Neural cell (in vitro differentiated cells): ENCODE data around the gene ZFP90. TPM values are rescaled to one million over a fixed set of nuclear protein-coding genes. Genes with fewer than 3 reads are reported as not detected.

Experiments
- H2AFZ ChIP-seq: fragments of 200-600, 300-800 bp; sonication (generic), shearing (Covaris generic); 2 replicates; pipeline ENCODE4 v1.6.0; 2014; ENCODE audit warnings: low read depth, mild to moderate bottlenecking, antibody characterized with exemption, low read length, moderate library complexity
- H3F3A ChIP-seq: fragments of 200-600 bp; shearing (Covaris generic); 2 replicates; pipeline ENCODE4 v1.6.1; 2016; ENCODE audit warnings: mild to moderate bottlenecking, moderate library complexity, mixed read lengths, antibody characterized with exemption, low read length; ENCODE audit not compliant: insufficient read depth, poor library complexity, severe bottlenecking
- H3K27ac ChIP-seq: fragments of 200-600, 300-800 bp; sonication (generic), shearing (Covaris generic); 2 replicates; pipeline ENCODE4 v1.5.1; 2014; ENCODE audit warnings: mild to moderate bottlenecking, low read length, moderate library complexity
- H3K27me3 ChIP-seq: fragments of 300-800, 200-600 bp; sonication (generic), shearing (Covaris generic); 2 replicates; pipeline ENCODE4 v1.6.0; 2014; ENCODE audit warnings: mild to moderate bottlenecking, low read depth, low read length, moderate library complexity; ENCODE audit not compliant: insufficient read depth
- H3K36me3 ChIP-seq: fragments of 300-800, 200-600 bp; sonication (generic), shearing (Covaris generic); 2 replicates; pipeline ENCODE4 v1.5.1; 2014; ENCODE audit warnings: mild to moderate bottlenecking, antibody characterized with exemption, low read length, moderate library complexity; ENCODE audit not compliant: insufficient read depth
- H3K4me2 ChIP-seq: fragments of 300-800, 200-600 bp; sonication (generic), shearing (Covaris generic); 2 replicates; pipeline ENCODE4 v1.6.0; 2014; ENCODE audit warnings: mild to moderate bottlenecking, low read length
- H3K4me3 ChIP-seq: fragments of 300-800, 200-600 bp; sonication (generic), shearing (Covaris generic); 2 replicates; pipeline ENCODE4 v1.5.1; 2014; ENCODE audit warnings: mild to moderate bottlenecking, low read length, moderate library complexity
- H3K79me2 ChIP-seq: fragments of 200-600 bp; shearing (Covaris generic); replicated peaks from 2 replicates; pipeline ENCODE4 v1.6.0; 2014; ENCODE audit warnings: mild to moderate bottlenecking, low read length, moderate library complexity; ENCODE audit not compliant: insufficient read depth
- H3K9ac ChIP-seq: fragments of 300-800, 200-600 bp; sonication (generic), shearing (Covaris generic); 2 replicates; pipeline ENCODE4 v1.6.1; 2016; ENCODE audit warnings: mild to moderate bottlenecking, low read length, mixed read lengths
- H3K9me2 ChIP-seq: fragments of 200-600 bp; shearing (Covaris generic); 2 replicates; pipeline ENCODE4 v1.6.1; 2016; ENCODE audit warnings: mild to moderate bottlenecking, low read length, mixed read lengths; ENCODE audit not compliant: insufficient read depth
- H3K9me3 ChIP-seq: fragments of 200-600, 300-800 bp; sonication (generic), shearing (Covaris generic); 2 replicates; pipeline ENCODE4 v1.6.1; 2016; ENCODE audit warnings: mild to moderate bottlenecking, mixed run types, low read length, moderate library complexity, mixed read lengths
- H4K20me1 ChIP-seq: fragments of 200-600 bp; shearing (Covaris generic); 2 replicates; pipeline ENCODE4 v1.6.1; 2016; ENCODE audit warnings: mild to moderate bottlenecking, mixed run types; ENCODE audit not compliant: insufficient read depth
- EP300 ChIP-seq: fragments of 450-650 bp; conservative IDR thresholded peaks from 2 replicates; pipeline ENCODE4 v1.6.1; 2014; ENCODE audit warnings: antibody characterized with exemption, mild to moderate bottlenecking, moderate library complexity; ENCODE audit not compliant: poor library complexity, severe bottlenecking
- EZH2 ChIP-seq: fragments of 200-600, 300-800 bp; shearing (Covaris generic), sonication (generic); IDR thresholded peaks from 2 replicates; pipeline ENCODE4 v1.6.1; 2014; ENCODE audit warnings: antibody characterized with exemption, low read length, borderline replicate concordance, mild to moderate bottlenecking; ENCODE audit not compliant: insufficient read depth, poor library complexity, severe bottlenecking
- MXI1 ChIP-seq: fragments of 450-650 bp; conservative IDR thresholded peaks from 2 replicates; pipeline ENCODE4 v1.6.1; 2014; ENCODE audit warnings: antibody characterized with exemption, mild to moderate bottlenecking; ENCODE audit not compliant: poor library complexity, severe bottlenecking
- POLR2AphosphoS5 ChIP-seq: IDR thresholded peaks from 2 replicates; pipeline ENCODE4 v1.6.1; 2012
- RAD21 ChIP-seq: fragments of 450-650 bp; conservative IDR thresholded peaks from 2 replicates; pipeline ENCODE4 v1.6.1; 2014; ENCODE audit warnings: antibody characterized with exemption, mild to moderate bottlenecking, moderate library complexity
- SMC3 ChIP-seq: fragments of 450-650 bp; conservative IDR thresholded peaks from 2 replicates; pipeline ENCODE4 v1.6.1; 2014; ENCODE audit warnings: antibody characterized with exemption, mild to moderate bottlenecking, moderate library complexity; ENCODE audit not compliant: poor library complexity
- TAF1 ChIP-seq: IDR thresholded peaks from 2 replicates; pipeline ENCODE4 v1.6.1; 2012; ENCODE audit warnings: low read depth
- polyA plus RNA-seq: library from polyadenylated mRNA; depleted of rRNA; stranded (reverse); fragments of >200 nt; gene quantifications from 2 replicates; pipeline ENCODE4 v1.2.3, GENCODE V29; 2014
- TF ChIP-seq, protein P1 (sequence below): fragments of 450-650 bp; IDR thresholded peaks from 2 replicates; pipeline ENCODE4 v1.5.1; 2014; ENCODE audit warnings: antibody characterized with exemption, mild to moderate bottlenecking, moderate library complexity; ENCODE audit not compliant: poor library complexity, severe bottlenecking
- TF ChIP-seq, protein P2 (sequence below): IDR thresholded peaks from 2 replicates; pipeline ENCODE4 v1.6.1; 2012; ENCODE audit warnings: borderline replicate concordance

ZFP90 gene
- polyA plus RNA-seq, 1 donor from 2014 or later: 73.6 TPM

DNA sequence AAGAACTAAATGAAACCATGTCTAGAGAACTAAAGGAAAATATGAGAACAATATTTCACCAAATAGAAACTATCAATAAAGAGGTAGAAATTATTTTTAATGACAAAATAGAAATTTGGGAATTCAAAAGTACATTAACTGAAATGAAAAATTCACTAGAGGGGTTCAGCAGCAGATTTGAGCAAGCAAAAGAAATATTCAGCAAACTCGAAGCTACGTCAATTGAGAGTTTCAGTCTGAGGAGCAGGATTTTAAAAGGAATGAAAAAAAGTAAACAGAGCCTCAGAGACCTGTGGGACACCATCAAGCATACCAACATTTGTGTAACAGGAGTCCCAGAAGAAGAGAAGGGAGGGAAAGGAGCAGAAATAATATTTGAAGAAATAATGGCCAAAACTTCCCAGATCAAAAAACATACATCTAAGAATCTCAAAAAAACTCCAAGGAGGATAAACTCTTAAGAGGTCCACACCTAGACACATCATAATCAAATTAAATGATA lies 38.3 kb downstream of the ZFP90 start:
- H3K36me3 ChIP-seq: peaks cover 20% of the 10 kb centered on the region
- H3K27ac ChIP-seq: no peak overlapping the region
- H2AFZ ChIP-seq: no peak overlapping the region
- H3K4me3 ChIP-seq: no peak overlapping the region
- no peaks in the 10 kb centered on the region for H3K79me2 ChIP-seq
- no peaks in the 10 kb centered on the region for H3K9me2 ChIP-seq
- no peak overlapping the region for H3K9ac ChIP-seq
- H3F3A ChIP-seq: no peaks in the 10 kb centered on the region
- H4K20me1 ChIP-seq: no peaks in the 10 kb centered on the region
- H3K27me3 ChIP-seq: no peaks in the 10 kb centered on the region
- H3K9me3 ChIP-seq: peaks cover 26% of the 10 kb centered on the region
- TF ChIP-seq, protein P1, sequence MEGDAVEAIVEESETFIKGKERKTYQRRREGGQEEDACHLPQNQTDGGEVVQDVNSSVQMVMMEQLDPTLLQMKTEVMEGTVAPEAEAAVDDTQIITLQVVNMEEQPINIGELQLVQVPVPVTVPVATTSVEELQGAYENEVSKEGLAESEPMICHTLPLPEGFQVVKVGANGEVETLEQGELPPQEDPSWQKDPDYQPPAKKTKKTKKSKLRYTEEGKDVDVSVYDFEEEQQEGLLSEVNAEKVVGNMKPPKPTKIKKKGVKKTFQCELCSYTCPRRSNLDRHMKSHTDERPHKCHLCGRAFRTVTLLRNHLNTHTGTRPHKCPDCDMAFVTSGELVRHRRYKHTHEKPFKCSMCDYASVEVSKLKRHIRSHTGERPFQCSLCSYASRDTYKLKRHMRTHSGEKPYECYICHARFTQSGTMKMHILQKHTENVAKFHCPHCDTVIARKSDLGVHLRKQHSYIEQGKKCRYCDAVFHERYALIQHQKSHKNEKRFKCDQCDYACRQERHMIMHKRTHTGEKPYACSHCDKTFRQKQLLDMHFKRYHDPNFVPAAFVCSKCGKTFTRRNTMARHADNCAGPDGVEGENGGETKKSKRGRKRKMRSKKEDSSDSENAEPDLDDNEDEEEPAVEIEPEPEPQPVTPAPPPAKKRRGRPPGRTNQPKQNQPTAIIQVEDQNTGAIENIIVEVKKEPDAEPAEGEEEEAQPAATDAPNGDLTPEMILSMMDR: no peak
- TF ChIP-seq EP300 (no peak), RAD21 (no peak), POLR2AphosphoS5 (no peak), EZH2 (no peak), MXI1 (no peak), TAF1 (no peak), SMC3 (no peak)
- TF ChIP-seq, protein P2, sequence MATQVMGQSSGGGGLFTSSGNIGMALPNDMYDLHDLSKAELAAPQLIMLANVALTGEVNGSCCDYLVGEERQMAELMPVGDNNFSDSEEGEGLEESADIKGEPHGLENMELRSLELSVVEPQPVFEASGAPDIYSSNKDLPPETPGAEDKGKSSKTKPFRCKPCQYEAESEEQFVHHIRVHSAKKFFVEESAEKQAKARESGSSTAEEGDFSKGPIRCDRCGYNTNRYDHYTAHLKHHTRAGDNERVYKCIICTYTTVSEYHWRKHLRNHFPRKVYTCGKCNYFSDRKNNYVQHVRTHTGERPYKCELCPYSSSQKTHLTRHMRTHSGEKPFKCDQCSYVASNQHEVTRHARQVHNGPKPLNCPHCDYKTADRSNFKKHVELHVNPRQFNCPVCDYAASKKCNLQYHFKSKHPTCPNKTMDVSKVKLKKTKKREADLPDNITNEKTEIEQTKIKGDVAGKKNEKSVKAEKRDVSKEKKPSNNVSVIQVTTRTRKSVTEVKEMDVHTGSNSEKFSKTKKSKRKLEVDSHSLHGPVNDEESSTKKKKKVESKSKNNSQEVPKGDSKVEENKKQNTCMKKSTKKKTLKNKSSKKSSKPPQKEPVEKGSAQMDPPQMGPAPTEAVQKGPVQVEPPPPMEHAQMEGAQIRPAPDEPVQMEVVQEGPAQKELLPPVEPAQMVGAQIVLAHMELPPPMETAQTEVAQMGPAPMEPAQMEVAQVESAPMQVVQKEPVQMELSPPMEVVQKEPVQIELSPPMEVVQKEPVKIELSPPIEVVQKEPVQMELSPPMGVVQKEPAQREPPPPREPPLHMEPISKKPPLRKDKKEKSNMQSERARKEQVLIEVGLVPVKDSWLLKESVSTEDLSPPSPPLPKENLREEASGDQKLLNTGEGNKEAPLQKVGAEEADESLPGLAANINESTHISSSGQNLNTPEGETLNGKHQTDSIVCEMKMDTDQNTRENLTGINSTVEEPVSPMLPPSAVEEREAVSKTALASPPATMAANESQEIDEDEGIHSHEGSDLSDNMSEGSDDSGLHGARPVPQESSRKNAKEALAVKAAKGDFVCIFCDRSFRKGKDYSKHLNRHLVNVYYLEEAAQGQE: no peak
- no peak overlapping the region for H3K4me2 ChIP-seq

DNA sequence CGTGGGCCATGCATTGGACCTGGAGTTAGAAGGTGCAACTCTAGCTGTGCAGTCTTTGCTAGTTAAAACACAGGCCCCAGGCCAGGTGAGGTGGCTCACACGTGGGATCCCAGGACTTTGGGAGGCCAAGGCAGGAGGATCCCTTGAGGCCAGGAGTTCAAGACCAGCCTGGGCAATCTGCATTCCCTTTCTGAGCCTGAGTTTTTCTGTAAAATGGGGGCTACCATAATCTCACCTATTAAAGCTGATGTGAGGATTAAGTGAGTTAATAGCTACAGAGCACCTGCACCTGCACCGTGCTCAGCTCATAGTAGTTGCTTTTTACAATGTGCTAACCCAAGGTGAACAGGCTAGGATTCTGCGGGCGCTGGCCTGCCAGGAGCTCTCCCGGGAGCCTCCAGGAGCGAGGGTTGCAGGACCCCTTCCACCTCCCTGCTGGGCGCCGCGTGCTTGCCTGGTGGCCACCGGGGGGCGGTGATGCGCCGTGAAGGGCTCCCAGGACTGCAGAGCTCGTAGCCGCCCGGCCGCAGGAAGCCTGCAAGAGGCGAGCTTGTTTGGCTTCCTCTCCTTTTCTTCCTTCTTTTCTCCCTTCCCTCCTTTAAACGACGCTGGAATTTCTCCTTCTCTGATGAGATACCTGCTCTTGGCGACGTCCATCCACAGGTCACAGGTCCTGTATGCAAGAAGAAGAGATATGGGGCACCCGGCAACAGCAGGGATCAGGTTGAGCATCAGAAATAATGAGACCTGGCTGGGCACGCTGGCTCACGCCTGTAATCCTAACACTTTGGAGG lies 51.3 kb downstream of the ZFP90 start:
- Histone ChIP-seq H3K4me3 (no peak overlapping the region), H4K20me1 (no peaks in the 10 kb centered on the region), H3K27ac (no peak overlapping the region), H3K9me3 (peaks cover 2% of the 10 kb centered on the region), H3K9ac (no peak overlapping the region), H3K79me2 (no peaks in the 10 kb centered on the region), H2AFZ (no peak overlapping the region), H3K27me3 (no peaks in the 10 kb centered on the region), H3K36me3 (peaks cover 5% of the 10 kb centered on the region), H3K4me2 (no peak overlapping the region), H3F3A (no peaks in the 10 kb centered on the region), H3K9me2 (no peaks in the 10 kb centered on the region)
- TF ChIP-seq EZH2: no peak
- TF ChIP-seq SMC3: no peak
- TF ChIP-seq TAF1: no peak
- TF ChIP-seq RAD21: no peak
- TF ChIP-seq, protein P1: no peak
- TF ChIP-seq POLR2AphosphoS5: no peak
- no peak for TF ChIP-seq MXI1
- TF ChIP-seq, protein P2: no peak
- no peak for TF ChIP-seq EP300
